GM23248 (cell line): Measurements from ENCODE around the gene CHST11.

Experiments
- EZH2 ChIP-seq: fragments of 200-600 bp; sonication (generic); IDR thresholded peaks from 2 replicates; pipeline ENCODE4 v1.6.1; 2018; ENCODE audit warnings: antibody characterized with exemption, mild to moderate bottlenecking; ENCODE audit not compliant: insufficient read depth, poor library complexity, severe bottlenecking
- EZH2phosphoT487 ChIP-seq: fragments of 200-600 bp; sonication (generic); IDR thresholded peaks from 2 replicates; pipeline ENCODE4 v1.6.1; 2018; ENCODE audit warnings: antibody characterized with exemption, moderate library complexity, mild to moderate bottlenecking, low read depth; ENCODE audit not compliant: insufficient read depth

- no peak for TF ChIP-seq EZH2
- no peak for TF ChIP-seq EZH2phosphoT487
Observed at GRCh38 chr12:104634044-104634443, 177.3 kb downstream of the CHST11 start.
